Glomerular visceral epithelial cell (primary cell): Measurements from ENCODE around the gene GRK6.
A peak's percentile ranks its signal among the peaks of the same experiment; 100 is the strongest.
"Not testable (repeated sequence)": the region's sequence is repeated elsewhere in the genome, so short reads cannot be mapped to it uniquely, and the experiment has no call there.

Experiments used
- DNase-seq: peaks from one replicate; pipeline ENCODE4 v3.0.0-alpha.2; 2016; ENCODE audit errors: extremely low spot score

The GRK6 gene

DNA sequence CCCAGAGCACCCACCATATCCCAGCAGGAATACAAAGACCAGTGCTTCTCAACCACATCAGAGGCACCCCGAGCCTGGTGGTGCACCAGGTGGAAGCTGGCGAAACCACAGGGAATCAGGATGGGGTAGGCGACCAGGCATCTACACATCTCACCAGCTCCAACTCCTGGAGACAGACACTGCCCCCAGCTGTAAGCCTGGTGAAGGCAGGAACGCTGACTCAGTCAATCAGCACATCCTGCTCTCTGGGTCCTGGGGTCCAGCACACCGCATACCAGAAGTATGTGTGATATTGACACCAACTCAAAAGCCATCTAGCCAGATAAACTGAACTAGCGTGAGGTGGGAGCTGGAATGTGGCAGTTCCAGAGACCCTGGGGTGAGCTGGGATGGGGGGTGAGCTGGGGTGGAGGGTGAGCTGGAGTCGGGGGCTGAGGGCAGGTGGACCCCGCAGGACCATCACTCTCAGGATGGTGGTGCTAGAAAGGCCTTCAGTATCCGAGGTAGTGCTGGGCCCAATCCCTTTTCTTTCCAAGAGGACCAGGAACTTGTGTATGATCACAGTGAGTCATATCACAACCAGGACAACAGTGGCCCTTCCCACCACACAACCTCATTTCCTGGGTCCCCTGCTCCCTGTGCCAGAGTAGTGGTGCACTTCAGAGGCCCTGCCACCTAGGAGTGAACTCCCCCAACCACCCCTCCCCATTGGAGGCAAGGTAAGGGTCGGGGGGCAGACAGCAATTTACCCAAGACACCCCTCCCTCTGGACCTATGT, 44.5 kb downstream of the GRK6 start:
- DNase-seq, result no peak

DNA sequence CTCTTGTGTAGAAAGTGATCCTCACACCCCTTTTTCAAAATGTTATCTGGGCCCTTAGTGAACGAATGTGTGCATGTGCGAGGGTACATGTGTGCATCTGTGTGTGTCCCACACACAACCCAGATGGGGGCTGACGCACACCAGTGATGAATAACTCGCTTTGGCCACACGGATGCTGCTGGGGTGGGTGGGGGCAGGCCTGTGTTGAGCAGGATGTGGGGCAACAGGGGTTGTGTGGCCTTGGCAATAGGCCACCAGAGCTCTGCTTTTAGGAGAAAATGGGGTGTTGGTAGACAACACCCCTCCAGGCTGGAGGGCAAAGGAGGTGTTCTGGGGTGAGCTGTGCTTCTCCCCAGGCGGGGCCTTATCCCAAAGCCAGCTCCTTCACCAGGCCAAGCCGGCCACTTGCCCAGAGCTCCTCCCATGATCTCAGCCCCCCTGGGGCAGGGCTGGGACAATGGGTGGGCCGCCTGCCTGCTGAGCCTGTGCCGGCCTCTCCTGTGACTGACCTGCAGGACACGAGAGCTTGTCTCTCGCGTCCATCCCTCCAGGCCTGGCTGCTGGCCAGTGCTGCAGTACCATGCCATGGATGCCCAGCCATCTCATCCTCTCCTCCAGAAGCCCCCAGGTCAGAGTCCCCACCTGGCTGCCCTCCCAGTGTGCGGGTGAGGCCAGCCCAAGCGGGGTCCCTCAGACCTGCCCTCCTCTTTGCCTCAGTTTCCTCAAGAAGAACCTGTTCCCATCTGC, 45.3 kb downstream of the GRK6 start:
- DNase-seq, result no peak

GRCh38 chr5:177472460-177473442, 46.3 kb downstream of the GRK6 start:
- peak; percentile 68 for DNase-seq

DNA sequence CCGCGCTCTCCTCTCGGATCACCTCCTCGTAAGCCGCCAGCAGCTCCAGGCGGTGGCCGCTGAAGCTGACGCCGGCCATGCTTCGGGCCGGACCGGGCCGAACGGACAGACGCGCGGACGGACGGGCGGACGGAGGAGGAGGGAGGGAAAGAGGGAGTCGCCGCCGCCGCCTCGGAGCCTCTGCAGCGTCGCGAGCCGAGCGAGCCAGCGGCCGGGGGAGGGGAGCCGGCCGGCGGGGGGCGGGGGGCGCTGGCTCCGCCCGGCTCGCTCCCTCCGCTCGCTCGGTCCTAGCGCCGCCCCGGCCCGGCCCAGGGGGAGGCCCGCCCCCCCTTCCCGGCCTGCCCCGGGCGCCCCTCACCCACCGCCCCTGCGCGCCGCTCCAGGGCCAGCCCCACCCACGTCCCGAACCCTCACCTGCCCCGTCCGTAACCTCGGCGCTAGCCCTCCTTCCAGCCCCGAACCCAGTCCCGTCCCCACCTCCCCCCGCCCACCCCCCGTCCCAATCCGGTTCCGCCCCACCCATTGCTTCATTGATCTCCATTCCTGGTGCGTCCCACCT, 47.0 kb downstream of the GRK6 start, which contains the start of gene DBN1:
Gene DBN1, minus strand, starts transcription at position 192 of the 559 bp plus-strand sequence. Its CDS starts 113 bp downstream, at position 79.
- DNase-seq, result peak; percentile 81

- DNase-seq, result no peak
Measured at GRCh38 chr5:177474002-177474476, 47.6 kb downstream of the GRK6 start.

DNA sequence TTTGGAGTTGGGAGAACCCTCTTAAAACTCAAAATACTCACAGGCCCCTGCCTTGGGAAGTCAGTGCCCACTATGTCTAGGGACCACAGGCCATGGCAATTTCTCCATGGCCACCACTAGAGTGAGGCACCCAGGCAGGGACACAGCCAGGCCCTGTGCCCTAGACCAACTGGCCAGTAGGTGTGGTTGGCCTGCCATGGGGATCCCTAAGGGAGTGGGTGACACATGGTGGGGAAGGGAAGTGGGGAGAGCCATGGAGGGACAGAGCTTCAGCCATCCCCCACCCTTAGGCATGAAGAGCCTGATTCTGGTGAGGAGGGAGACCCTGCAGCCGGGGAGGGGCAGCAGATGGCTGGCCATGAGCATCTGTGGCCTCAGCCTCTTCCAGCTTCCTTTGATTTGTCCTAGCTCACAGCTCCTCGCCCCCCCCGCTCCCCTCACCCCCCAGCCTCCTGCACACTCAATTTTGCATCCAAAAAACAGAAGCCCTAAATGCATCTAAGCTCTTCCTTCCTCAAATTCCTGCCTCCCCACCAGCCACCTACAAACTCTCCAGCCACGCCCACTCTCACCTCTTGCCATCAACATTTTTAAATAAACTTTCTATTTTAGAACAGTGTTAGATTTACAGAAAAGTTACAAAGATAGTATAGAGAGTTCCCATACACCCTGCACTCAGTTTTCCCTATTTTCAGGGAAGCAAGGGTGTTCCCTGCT, 48.5 kb downstream of the GRK6 start:
- DNase-seq, result no peak

DNA sequence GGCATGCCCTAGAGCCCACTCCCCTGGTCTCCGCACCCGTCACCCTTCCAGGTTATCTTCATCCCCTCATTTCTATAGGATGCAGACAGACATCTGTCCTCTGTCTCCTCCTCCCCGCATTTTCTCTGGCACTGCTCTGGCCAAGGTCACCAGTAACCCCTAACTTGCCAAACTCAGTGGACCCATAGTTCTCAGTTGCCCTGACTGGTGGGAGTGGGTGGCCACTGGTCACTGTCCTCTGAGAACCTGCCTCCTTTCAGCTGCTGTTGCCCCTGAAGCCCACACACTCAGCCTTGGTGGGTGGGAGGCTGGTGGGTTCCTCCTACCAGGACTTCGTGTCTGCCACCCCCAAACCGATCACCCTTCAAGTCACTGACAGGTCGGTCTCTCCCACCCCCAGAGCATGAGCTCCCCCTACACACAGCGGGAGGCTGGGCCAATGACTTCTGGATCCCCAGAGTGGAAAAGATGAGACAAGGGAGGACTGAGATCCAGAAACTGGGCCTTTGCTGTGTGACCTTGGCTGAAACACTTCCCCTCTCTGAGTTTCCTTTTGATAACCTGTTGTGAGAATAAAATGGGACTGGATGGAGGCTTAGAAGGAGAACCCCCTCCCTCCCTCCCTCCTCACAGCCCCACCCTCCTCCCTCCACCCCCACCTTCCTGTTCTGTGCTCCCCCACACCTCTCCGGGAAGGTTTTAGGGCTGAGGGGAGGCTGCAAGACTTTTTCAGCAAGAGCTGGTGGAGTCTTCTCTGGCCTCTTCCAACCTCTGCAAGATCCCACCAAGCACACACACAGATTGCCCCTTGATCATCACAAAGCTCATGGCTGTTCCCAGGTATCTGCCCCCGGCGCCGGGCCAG, 49.3 kb downstream of the GRK6 start:
- no peak for DNase-seq

- no peak for DNase-seq
Measured at GRCh38 chr5:177476531-177477233, 50.2 kb downstream of the GRK6 start.

DNA sequence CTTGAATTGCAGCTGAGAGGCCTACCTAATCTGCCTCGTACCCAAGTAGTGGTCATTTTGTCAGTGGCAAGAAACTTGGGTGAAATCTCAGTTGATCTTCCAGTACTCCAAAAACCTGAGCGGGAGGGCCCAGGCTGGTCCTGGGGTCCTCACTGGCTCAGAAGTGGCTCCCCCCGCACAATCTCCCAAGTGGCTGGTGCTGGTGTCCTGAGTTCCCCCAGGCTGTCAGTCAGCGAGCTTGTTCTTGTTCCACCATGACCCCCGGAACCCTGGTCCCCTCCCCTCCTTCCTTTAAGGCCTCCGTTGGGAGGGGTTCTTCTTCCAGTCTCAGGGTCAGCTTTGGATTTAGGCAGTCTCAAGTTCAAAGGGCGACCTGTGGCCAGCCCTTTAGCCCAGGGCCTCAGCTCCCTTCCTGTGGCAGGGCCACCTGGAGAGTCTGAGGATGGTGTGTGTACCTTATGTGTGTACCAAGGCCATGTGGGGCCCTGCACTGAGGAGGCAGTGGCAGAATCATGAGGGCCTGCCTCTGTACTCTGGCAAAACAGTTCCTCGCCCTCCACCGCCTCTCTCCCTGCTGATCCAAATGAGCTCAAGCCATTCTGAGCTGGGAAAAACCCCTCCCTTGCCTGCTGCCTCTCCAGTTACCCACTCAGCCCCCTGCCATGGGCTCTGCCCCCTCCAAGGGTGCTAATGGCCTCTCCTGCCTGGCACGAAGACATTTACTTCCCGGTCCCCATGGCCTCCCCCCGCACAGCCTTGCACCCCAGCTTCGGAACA, 51.4 kb downstream of the GRK6 start:
- no peak for DNase-seq

GRCh38 chr5:177478711-177479646, 52.5 kb downstream of the GRK6 start:
- no peak for DNase-seq

DNA sequence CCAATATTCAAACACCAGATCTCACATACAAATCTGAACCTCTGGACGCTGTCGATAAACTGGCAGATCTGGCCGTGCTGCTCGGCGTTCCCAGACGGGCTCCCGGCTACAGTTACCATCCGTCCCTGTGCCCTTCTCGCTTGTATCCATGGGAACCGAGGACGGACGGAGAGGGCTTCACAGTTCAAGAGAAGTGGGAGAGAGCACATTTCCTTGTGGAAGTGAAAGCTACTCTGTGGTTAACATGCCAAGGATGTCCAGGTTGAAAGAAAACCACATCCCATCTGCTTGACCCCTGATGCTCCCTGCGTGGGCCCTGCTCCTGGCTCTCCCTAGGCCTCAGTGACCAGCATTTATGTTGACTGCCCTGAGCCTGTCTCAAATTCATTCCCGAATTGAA, 53.3 kb downstream of the GRK6 start:
- peak; percentile 87 for DNase-seq

DNA sequence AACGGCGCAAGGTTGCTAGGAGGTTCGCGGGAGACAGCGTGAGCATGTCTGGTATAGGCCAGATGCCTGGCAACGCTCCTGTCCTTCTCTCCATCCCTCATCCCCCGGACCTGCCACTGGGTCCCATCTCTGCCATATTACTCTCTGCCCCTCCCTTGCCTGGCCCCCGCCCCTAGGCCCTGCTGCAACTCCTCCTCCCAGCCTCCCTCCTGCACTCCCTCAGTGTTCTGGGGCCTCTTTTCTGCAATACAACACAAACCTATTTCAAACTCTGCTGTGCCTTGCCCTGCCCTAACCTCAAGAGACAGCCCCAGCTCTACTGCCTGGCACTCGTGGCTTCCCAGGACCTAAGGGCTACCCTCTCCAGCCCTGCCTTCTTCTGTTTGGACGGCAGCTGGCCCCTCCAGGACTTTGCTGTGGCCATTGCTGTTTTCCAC, 55.9 kb downstream of the GRK6 start:
- no peak for DNase-seq

- DNase-seq, result no peak
Measured at GRCh38 chr5:177483042-177483441, 56.6 kb downstream of the GRK6 start.

DNA sequence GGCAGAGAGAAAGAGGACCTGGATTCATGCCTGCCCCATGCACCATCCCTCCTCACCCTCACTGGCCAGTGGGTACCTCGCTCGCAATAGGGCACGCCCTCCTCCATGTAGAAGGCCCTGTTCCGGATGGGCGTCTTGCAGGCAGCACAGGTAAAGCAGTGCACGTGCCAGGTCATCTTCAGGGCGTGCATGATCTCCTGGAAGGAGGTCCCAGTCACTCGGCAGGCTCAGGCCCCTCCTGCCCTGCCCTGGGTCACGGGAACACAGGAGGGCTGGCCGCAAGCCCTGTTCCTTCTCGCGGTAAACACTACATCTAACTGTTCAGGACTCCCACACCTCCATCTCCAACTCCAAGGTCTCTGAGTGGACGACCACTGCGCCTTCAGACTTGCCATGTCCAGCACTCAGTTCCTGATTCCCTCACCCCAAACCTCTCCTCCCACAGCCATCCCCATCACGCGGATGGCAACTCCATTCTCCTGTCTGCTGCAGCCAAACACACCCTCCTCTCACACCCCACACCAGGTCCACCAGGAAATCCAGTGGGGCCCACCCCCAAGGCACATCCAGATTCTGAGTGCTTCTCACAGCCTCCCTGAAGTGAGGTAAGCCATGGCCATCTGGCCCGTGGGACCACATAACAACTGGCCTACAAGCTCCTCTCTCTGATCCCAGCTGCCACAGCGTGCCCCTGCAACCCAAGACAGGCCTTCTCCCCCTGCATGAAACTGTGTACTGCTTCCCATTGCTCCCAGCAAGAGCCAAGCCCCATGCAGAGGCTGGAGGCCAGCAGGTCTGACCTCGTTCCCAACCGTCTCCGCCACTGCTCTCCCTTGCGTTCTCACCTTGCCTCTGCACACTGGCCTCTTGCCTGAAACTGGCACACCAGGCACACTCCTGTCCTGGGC, 57.8 kb downstream of the GRK6 start:
- DNase-seq, result no peak

DNA sequence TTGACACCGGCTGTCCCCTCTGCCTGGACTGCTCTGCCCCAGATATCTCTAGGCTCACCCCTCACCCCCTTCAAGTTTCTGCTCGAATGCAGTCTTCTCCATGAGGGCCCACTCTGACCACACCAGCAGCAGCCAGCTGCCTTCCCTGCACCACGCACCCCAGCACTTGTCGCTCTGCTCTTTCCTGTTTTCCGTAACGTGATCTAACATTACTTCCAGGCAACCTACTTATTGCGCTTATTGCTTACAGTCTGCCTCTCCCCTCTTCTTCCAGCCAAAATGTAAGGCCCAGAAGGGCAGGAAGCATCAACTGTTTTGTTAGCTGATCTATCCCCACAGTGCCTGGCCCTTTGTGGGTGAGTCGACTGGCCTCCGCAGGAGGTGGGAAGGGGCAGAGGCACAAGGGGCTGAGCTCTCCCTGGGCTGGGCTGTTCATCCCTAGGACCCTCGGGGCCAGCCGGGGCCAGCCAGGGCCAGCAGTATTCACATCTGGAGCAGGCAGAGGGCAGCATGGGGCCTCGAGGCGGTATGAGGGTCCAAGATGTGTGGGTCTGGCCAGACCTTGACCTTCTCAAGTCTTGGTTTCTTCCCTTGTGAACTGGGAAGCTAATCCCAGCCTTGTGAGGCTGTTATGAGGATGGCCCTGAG, 58.5 kb downstream of the GRK6 start:
- no peak for DNase-seq

DNA sequence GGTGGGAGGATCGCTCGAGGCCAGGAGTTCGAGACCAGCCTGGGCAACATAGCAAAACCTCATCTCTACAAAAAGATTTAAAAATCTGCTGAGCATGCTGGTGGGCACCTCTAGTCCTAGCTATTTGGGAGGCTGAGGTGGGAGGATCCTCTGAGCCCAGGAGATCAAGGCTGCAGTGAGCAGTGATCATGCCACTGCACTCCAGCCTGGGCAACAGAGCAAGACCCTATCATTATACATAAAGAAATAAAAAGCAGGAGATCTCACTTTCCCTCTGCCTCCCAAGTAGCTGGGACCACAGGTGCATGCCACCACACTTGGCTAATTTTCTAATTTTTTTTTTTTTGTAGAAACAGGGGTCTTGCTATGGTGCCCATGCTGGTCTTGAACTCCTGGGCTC, 59.3 kb downstream of the GRK6 start:
- not testable (repeated sequence) for DNase-seq
